Neural cell (in vitro differentiated cells): Measurements from ENCODE around the gene ANTXR2. TPM values are rescaled to one million over a fixed set of nuclear protein-coding genes. Genes with fewer than 3 reads are reported as not detected.

Source experiments
- H2AFZ ChIP-seq: fragments of 200-600, 300-800 bp; sonication (generic), shearing (Covaris generic); 2 replicates; pipeline ENCODE4 v1.6.0; 2014; ENCODE audit warnings: low read depth, mild to moderate bottlenecking, antibody characterized with exemption, low read length, moderate library complexity
- H3F3A ChIP-seq: fragments of 200-600 bp; shearing (Covaris generic); 2 replicates; pipeline ENCODE4 v1.6.1; 2016; ENCODE audit warnings: mild to moderate bottlenecking, moderate library complexity, mixed read lengths, antibody characterized with exemption, low read length; ENCODE audit not compliant: insufficient read depth, poor library complexity, severe bottlenecking
- H3K27ac ChIP-seq: fragments of 200-600, 300-800 bp; sonication (generic), shearing (Covaris generic); 2 replicates; pipeline ENCODE4 v1.5.1; 2014; ENCODE audit warnings: mild to moderate bottlenecking, low read length, moderate library complexity
- H3K27me3 ChIP-seq: fragments of 300-800, 200-600 bp; sonication (generic), shearing (Covaris generic); 2 replicates; pipeline ENCODE4 v1.6.0; 2014; ENCODE audit warnings: mild to moderate bottlenecking, low read depth, low read length, moderate library complexity; ENCODE audit not compliant: insufficient read depth
- H3K36me3 ChIP-seq: fragments of 300-800, 200-600 bp; sonication (generic), shearing (Covaris generic); 2 replicates; pipeline ENCODE4 v1.5.1; 2014; ENCODE audit warnings: mild to moderate bottlenecking, antibody characterized with exemption, low read length, moderate library complexity; ENCODE audit not compliant: insufficient read depth
- H3K4me2 ChIP-seq: fragments of 300-800, 200-600 bp; sonication (generic), shearing (Covaris generic); 2 replicates; pipeline ENCODE4 v1.6.0; 2014; ENCODE audit warnings: mild to moderate bottlenecking, low read length
- H3K4me3 ChIP-seq: fragments of 300-800, 200-600 bp; sonication (generic), shearing (Covaris generic); 2 replicates; pipeline ENCODE4 v1.5.1; 2014; ENCODE audit warnings: mild to moderate bottlenecking, low read length, moderate library complexity
- H3K79me2 ChIP-seq: fragments of 200-600 bp; shearing (Covaris generic); replicated peaks from 2 replicates; pipeline ENCODE4 v1.6.0; 2014; ENCODE audit warnings: mild to moderate bottlenecking, low read length, moderate library complexity; ENCODE audit not compliant: insufficient read depth
- H3K9ac ChIP-seq: fragments of 300-800, 200-600 bp; sonication (generic), shearing (Covaris generic); 2 replicates; pipeline ENCODE4 v1.6.1; 2016; ENCODE audit warnings: mild to moderate bottlenecking, low read length, mixed read lengths
- H3K9me2 ChIP-seq: fragments of 200-600 bp; shearing (Covaris generic); 2 replicates; pipeline ENCODE4 v1.6.1; 2016; ENCODE audit warnings: mild to moderate bottlenecking, low read length, mixed read lengths; ENCODE audit not compliant: insufficient read depth
- H3K9me3 ChIP-seq: fragments of 200-600, 300-800 bp; sonication (generic), shearing (Covaris generic); 2 replicates; pipeline ENCODE4 v1.6.1; 2016; ENCODE audit warnings: mild to moderate bottlenecking, mixed run types, low read length, moderate library complexity, mixed read lengths
- H4K20me1 ChIP-seq: fragments of 200-600 bp; shearing (Covaris generic); 2 replicates; pipeline ENCODE4 v1.6.1; 2016; ENCODE audit warnings: mild to moderate bottlenecking, mixed run types; ENCODE audit not compliant: insufficient read depth
- EP300 ChIP-seq: fragments of 450-650 bp; conservative IDR thresholded peaks from 2 replicates; pipeline ENCODE4 v1.6.1; 2014; ENCODE audit warnings: antibody characterized with exemption, mild to moderate bottlenecking, moderate library complexity; ENCODE audit not compliant: poor library complexity, severe bottlenecking
- EZH2 ChIP-seq: fragments of 200-600, 300-800 bp; shearing (Covaris generic), sonication (generic); IDR thresholded peaks from 2 replicates; pipeline ENCODE4 v1.6.1; 2014; ENCODE audit warnings: antibody characterized with exemption, low read length, borderline replicate concordance, mild to moderate bottlenecking; ENCODE audit not compliant: insufficient read depth, poor library complexity, severe bottlenecking
- MXI1 ChIP-seq: fragments of 450-650 bp; conservative IDR thresholded peaks from 2 replicates; pipeline ENCODE4 v1.6.1; 2014; ENCODE audit warnings: antibody characterized with exemption, mild to moderate bottlenecking; ENCODE audit not compliant: poor library complexity, severe bottlenecking
- POLR2AphosphoS5 ChIP-seq: IDR thresholded peaks from 2 replicates; pipeline ENCODE4 v1.6.1; 2012
- RAD21 ChIP-seq: fragments of 450-650 bp; conservative IDR thresholded peaks from 2 replicates; pipeline ENCODE4 v1.6.1; 2014; ENCODE audit warnings: antibody characterized with exemption, mild to moderate bottlenecking, moderate library complexity
- SMC3 ChIP-seq: fragments of 450-650 bp; conservative IDR thresholded peaks from 2 replicates; pipeline ENCODE4 v1.6.1; 2014; ENCODE audit warnings: antibody characterized with exemption, mild to moderate bottlenecking, moderate library complexity; ENCODE audit not compliant: poor library complexity
- TAF1 ChIP-seq: IDR thresholded peaks from 2 replicates; pipeline ENCODE4 v1.6.1; 2012; ENCODE audit warnings: low read depth
- polyA plus RNA-seq: library from polyadenylated mRNA; depleted of rRNA; stranded (reverse); fragments of >200 nt; gene quantifications from 2 replicates; pipeline ENCODE4 v1.2.3, GENCODE V29; 2014
- TF ChIP-seq, protein P1 (sequence below): IDR thresholded peaks from 2 replicates; pipeline ENCODE4 v1.6.1; 2012; ENCODE audit warnings: borderline replicate concordance
- TF ChIP-seq, protein P2 (sequence below): fragments of 450-650 bp; IDR thresholded peaks from 2 replicates; pipeline ENCODE4 v1.5.1; 2014; ENCODE audit warnings: antibody characterized with exemption, mild to moderate bottlenecking, moderate library complexity; ENCODE audit not compliant: poor library complexity, severe bottlenecking

The ANTXR2 gene
- polyA plus RNA-seq, 1 donor from 2014 or later: 31.7 TPM

DNA sequence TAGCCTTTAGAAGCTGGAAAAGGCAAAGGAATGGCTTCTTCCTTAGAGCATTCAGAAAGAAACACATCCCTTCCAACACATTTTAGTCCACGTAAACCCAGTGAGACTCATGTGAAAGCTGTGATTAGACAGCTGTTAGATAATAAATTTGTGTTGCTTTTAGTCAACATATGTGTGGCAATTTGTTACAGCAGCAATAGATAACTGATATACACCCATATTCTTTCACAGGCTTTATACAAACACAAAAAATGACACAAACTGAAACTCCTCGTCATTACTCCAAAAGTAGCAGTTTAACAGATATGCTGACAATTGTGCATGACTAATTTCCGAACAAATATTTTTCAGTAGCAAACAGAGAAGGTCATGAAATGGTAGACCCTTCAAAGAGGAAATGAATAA, 65.3 kb downstream of the ANTXR2 start:
- Histone ChIP-seq H2AFZ (no peak overlapping the region), H3K9me3 (no peaks in the 10 kb centered on the region), H3K27me3 (no peaks in the 10 kb centered on the region), H3K9ac (no peak overlapping the region), H3K9me2 (no peaks in the 10 kb centered on the region), H3K4me3 (no peak overlapping the region), H3K27ac (no peak overlapping the region), H3K79me2 (no peaks in the 10 kb centered on the region), H3F3A (no peaks in the 10 kb centered on the region), H4K20me1 (no peaks in the 10 kb centered on the region), H3K4me2 (no peak overlapping the region), H3K36me3 (no peaks in the 10 kb centered on the region)
- no peak for TF ChIP-seq EP300
- TF ChIP-seq SMC3: no peak
- TF ChIP-seq TAF1: no peak
- TF ChIP-seq, protein P1, sequence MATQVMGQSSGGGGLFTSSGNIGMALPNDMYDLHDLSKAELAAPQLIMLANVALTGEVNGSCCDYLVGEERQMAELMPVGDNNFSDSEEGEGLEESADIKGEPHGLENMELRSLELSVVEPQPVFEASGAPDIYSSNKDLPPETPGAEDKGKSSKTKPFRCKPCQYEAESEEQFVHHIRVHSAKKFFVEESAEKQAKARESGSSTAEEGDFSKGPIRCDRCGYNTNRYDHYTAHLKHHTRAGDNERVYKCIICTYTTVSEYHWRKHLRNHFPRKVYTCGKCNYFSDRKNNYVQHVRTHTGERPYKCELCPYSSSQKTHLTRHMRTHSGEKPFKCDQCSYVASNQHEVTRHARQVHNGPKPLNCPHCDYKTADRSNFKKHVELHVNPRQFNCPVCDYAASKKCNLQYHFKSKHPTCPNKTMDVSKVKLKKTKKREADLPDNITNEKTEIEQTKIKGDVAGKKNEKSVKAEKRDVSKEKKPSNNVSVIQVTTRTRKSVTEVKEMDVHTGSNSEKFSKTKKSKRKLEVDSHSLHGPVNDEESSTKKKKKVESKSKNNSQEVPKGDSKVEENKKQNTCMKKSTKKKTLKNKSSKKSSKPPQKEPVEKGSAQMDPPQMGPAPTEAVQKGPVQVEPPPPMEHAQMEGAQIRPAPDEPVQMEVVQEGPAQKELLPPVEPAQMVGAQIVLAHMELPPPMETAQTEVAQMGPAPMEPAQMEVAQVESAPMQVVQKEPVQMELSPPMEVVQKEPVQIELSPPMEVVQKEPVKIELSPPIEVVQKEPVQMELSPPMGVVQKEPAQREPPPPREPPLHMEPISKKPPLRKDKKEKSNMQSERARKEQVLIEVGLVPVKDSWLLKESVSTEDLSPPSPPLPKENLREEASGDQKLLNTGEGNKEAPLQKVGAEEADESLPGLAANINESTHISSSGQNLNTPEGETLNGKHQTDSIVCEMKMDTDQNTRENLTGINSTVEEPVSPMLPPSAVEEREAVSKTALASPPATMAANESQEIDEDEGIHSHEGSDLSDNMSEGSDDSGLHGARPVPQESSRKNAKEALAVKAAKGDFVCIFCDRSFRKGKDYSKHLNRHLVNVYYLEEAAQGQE: no peak
- no peak for TF ChIP-seq POLR2AphosphoS5
- TF ChIP-seq EZH2: no peak
- TF ChIP-seq, protein P2, sequence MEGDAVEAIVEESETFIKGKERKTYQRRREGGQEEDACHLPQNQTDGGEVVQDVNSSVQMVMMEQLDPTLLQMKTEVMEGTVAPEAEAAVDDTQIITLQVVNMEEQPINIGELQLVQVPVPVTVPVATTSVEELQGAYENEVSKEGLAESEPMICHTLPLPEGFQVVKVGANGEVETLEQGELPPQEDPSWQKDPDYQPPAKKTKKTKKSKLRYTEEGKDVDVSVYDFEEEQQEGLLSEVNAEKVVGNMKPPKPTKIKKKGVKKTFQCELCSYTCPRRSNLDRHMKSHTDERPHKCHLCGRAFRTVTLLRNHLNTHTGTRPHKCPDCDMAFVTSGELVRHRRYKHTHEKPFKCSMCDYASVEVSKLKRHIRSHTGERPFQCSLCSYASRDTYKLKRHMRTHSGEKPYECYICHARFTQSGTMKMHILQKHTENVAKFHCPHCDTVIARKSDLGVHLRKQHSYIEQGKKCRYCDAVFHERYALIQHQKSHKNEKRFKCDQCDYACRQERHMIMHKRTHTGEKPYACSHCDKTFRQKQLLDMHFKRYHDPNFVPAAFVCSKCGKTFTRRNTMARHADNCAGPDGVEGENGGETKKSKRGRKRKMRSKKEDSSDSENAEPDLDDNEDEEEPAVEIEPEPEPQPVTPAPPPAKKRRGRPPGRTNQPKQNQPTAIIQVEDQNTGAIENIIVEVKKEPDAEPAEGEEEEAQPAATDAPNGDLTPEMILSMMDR: no peak
- TF ChIP-seq RAD21: no peak
- no peak for TF ChIP-seq MXI1

DNA sequence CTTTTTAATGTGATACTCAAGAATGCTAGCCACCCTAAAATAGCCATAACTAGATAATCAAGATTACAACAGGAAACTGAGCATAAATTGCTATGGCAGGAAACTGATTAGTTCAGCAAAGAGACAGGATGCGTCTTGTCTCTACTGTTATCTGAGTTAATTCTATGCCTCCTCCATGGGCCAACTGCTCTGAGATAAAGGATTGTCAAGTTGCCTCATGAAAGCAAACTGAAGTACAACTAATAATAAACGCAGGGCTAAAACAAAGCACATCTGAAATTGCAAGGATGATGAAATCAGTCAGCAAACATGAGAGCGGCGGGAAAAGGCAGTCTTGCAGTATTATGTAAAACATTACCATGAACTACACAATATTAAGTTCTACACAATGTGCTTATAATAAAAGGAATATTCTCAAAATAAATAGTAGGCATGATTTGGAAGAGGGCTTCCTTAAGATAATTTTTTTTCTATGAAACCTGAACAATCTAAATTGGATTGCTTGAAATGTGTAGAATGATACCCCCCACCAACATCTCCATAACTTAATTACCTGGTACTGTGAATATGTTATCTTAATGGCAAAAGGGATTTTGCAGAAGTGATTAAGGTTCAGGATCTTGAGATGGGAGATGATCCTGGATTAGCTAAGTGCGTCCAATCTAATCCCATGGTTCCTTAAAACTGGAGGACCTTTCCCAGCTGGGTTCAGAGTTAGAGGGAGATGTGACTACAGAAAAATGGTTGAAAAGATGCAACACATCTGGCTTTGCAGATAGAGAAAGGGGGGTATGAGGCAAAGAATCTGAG, 65.9 kb downstream of the ANTXR2 start:
- Histone ChIP-seq H2AFZ (no peak overlapping the region), H3K27me3 (no peaks in the 10 kb centered on the region), H3K4me3 (no peak overlapping the region), H3F3A (no peaks in the 10 kb centered on the region), H3K9ac (no peak overlapping the region), H3K4me2 (no peak overlapping the region), H3K9me2 (no peaks in the 10 kb centered on the region), H3K36me3 (no peaks in the 10 kb centered on the region), H3K79me2 (no peaks in the 10 kb centered on the region), H3K27ac (no peak overlapping the region), H3K9me3 (no peaks in the 10 kb centered on the region), H4K20me1 (no peaks in the 10 kb centered on the region)
- TF ChIP-seq, protein P1: no peak
- no peak for TF ChIP-seq TAF1
- no peak for TF ChIP-seq EP300
- TF ChIP-seq EZH2: no peak
- no peak for TF ChIP-seq POLR2AphosphoS5
- no peak for TF ChIP-seq SMC3
